Esophagus (tissue), 2 donors: Measurements from ENCODE around the gene GRIK2. TPM values are rescaled to one million over a fixed set of nuclear protein-coding genes. Genes with fewer than 3 reads are reported as not detected.

ENCODE experiments used
- H3K27ac ChIP-seq, 2 donors: one replicate each; pipeline ENCODE4 v1.5.1; 2013; ENCODE audit warnings: low read depth in 2 of 2, mild to moderate bottlenecking in 2 of 2, inconsistent platforms in 1 of 2, low read length in 1 of 2, moderate library complexity in 1 of 2
- H3K27me3 ChIP-seq, 2 donors: one replicate each; pipeline ENCODE4 v1.6.1; 2013; ENCODE audit warnings: low read length in 2 of 2, control low read depth in 1 of 2, mild to moderate bottlenecking in 1 of 2; ENCODE audit not compliant: insufficient read depth in 2 of 2, control insufficient read depth in 1 of 2
- H3K36me3 ChIP-seq, 2 donors: one replicate each; pipeline ENCODE4 v1.6.1; 2013; ENCODE audit warnings: low read length in 1 of 2; ENCODE audit not compliant: control insufficient read depth in 2 of 2, insufficient read depth in 2 of 2
- H3K4me1 ChIP-seq, 2 donors: one replicate each; pipeline ENCODE4 v1.6.1; 2013; ENCODE audit warnings: low read length in 1 of 2; ENCODE audit not compliant: control insufficient read depth in 2 of 2, insufficient read depth in 2 of 2
- H3K4me3 ChIP-seq, 2 donors: one replicate each; pipeline ENCODE4 v1.5.1; 2013; ENCODE audit warnings: low read length in 2 of 2, mild to moderate bottlenecking in 2 of 2, low read depth in 1 of 2, moderate library complexity in 1 of 2
- H3K9me3 ChIP-seq, 2 donors: one replicate each; pipeline ENCODE4 v1.6.1; 2013; ENCODE audit warnings: mild to moderate bottlenecking in 2 of 2, low read depth in 1 of 2, low read length in 1 of 2, moderate library complexity in 1 of 2; ENCODE audit not compliant: control insufficient read depth in 2 of 2, insufficient read depth in 1 of 2
- WGBS, 2 donors: extraction: QIAGEN DNeasy Blood & Tissue Kit; methylation state at CpG; one replicate each; pipeline ENCODE4 v1.1.7; 2013; 5-methylcytosine and 5-hydroxymethylcytosine counted together
- polyA plus RNA-seq, 2 donors: library from polyadenylated mRNA; stranded (reverse); fragments of 200-250 nt; gene quantifications; one replicate each; pipeline ENCODE4 v1.2.3, GENCODE V29; 2013
- donor health status: healthy with polysubstance abuse.
- donor health status: Bipolar disorder and iron deficiency.

Gene GRIK2
- polyA plus RNA-seq, 2 donors: 0.06 to 0.08 TPM

GRCh38 chr6:101582792-101583191 lies 189.3 kb downstream of the GRIK2 start:
- no peaks in the 10 kb centered on the region for H3K36me3 ChIP-seq
- no peaks in the 10 kb centered on the region for H3K27me3 ChIP-seq
- no peaks in the 10 kb centered on the region for H3K9me3 ChIP-seq
- no peaks in the 10 kb centered on the region for H3K4me1 ChIP-seq
- H3K4me3 ChIP-seq: no peak overlapping the region
- no peak overlapping the region for H3K27ac ChIP-seq

GRCh38 chr6:101585501-101585900 lies 192.0 kb downstream of the GRIK2 start:
- Histone ChIP-seq H3K27me3 (no peaks in the 10 kb centered on the region), H3K36me3 (no peaks in the 10 kb centered on the region)

GRCh38 chr6:101588343-101588742 lies 194.8 kb downstream of the GRIK2 start:
- no peaks in the 10 kb centered on the region for H3K36me3 ChIP-seq
- H3K4me3 ChIP-seq: no peak overlapping the region
- no peaks in the 10 kb centered on the region for H3K27me3 ChIP-seq
- no peaks in the 10 kb centered on the region for H3K4me1 ChIP-seq
- no peaks in the 10 kb centered on the region for H3K9me3 ChIP-seq
- whole genome bisulfite sequencing, 2 donors: 79 to 96% methylated on average over 3 of the region's 3 CpGs
- H3K27ac ChIP-seq: no peak overlapping the region

More at GRCh38 chr6:101585501-101585900, 192.0 kb downstream of the GRIK2 start:
- H3K4me3 ChIP-seq: no peak overlapping the region
- H3K9me3 ChIP-seq: no peaks in the 10 kb centered on the region
- H3K4me1 ChIP-seq: no peaks in the 10 kb centered on the region
- H3K27ac ChIP-seq: no peak overlapping the region

- H3K36me3 ChIP-seq: no peaks in the 10 kb centered on the region
- H3K4me3 ChIP-seq: no peak overlapping the region
- no peaks in the 10 kb centered on the region for H3K27me3 ChIP-seq
- no peaks in the 10 kb centered on the region for H3K9me3 ChIP-seq
- H3K27ac ChIP-seq: no peak overlapping the region
- no peaks in the 10 kb centered on the region for H3K4me1 ChIP-seq
Observed at GRCh38 chr6:101595276-101595675, 201.8 kb downstream of the GRIK2 start.

GRCh38 chr6:101597693-101598092 lies 204.2 kb downstream of the GRIK2 start:
- Histone ChIP-seq H3K27ac (no peak overlapping the region), H3K4me3 (no peak overlapping the region), H3K9me3 (no peaks in the 10 kb centered on the region), H3K27me3 (no peaks in the 10 kb centered on the region), H3K36me3 (no peaks in the 10 kb centered on the region), H3K4me1 (no peaks in the 10 kb centered on the region)
- 54 to 60% methylated on average over 4 of the region's 4 CpGs for WGBS, 2 donors

GRCh38 chr6:101605426-101605825 lies 211.9 kb downstream of the GRIK2 start:
- Histone ChIP-seq H3K27ac (no peak overlapping the region), H3K9me3 (no peaks in the 10 kb centered on the region), H3K4me3 (no peak overlapping the region), H3K27me3 (no peaks in the 10 kb centered on the region), H3K4me1 (no peaks in the 10 kb centered on the region), H3K36me3 (no peaks in the 10 kb centered on the region)
- 83 to 88% methylated on average over 5 of the region's 5 CpGs for WGBS, 2 donors

GRCh38 chr6:101605874-101606273 lies 212.4 kb downstream of the GRIK2 start:
- Histone ChIP-seq H3K27ac (no peak overlapping the region), H3K27me3 (no peaks in the 10 kb centered on the region), H3K4me1 (no peaks in the 10 kb centered on the region), H3K9me3 (no peaks in the 10 kb centered on the region), H3K4me3 (no peak overlapping the region), H3K36me3 (no peaks in the 10 kb centered on the region)

GRCh38 chr6:101607111-101607690 lies 213.7 kb downstream of the GRIK2 start:
- Histone ChIP-seq H3K27ac (no peak overlapping the region), H3K27me3 (no peaks in the 10 kb centered on the region), H3K36me3 (no peaks in the 10 kb centered on the region), H3K4me1 (no peaks in the 10 kb centered on the region), H3K4me3 (no peak overlapping the region), H3K9me3 (no peaks in the 10 kb centered on the region)
- WGBS, 2 donors: 47 to 50% methylated on average over 4 of the region's 4 CpGs

GRCh38 chr6:101608703-101609102 lies 215.2 kb downstream of the GRIK2 start:
- H3K36me3 ChIP-seq: no peaks in the 10 kb centered on the region
- H3K4me1 ChIP-seq: no peaks in the 10 kb centered on the region
- H3K9me3 ChIP-seq: no peaks in the 10 kb centered on the region
- no peaks in the 10 kb centered on the region for H3K27me3 ChIP-seq
- H3K27ac ChIP-seq: no peak overlapping the region
- no peak overlapping the region for H3K4me3 ChIP-seq

- Histone ChIP-seq H3K4me3 (no peak overlapping the region), H3K4me1 (no peaks in the 10 kb centered on the region), H3K36me3 (no peaks in the 10 kb centered on the region), H3K9me3 (no peaks in the 10 kb centered on the region), H3K27ac (no peak overlapping the region), H3K27me3 (no peaks in the 10 kb centered on the region)
- 34% methylated on average over 2 of the region's 2 CpGs for WGBS, 2 donors
Observed at GRCh38 chr6:101613556-101613955, 220.0 kb downstream of the GRIK2 start.
